Stimulated activated CD8-positive, alpha-beta memory T cell treated with anti-CD3 and anti-CD28 coated beads, Interleukin-2, amount 100 ng/mL, for 48 hours (primary cell): ENCODE results near the gene MTA2.
"Not testable (repeated sequence)": the region's sequence is repeated elsewhere in the genome, so short reads cannot be mapped to it uniquely, and the experiment has no call there.

ENCODE experiments used
- DNase-seq, 2 donors: peaks; one replicate each; pipeline ENCODE4 v3.0.0-alpha.2; 2020; ENCODE audit warnings: low read depth in 2 of 2

MTA2 gene

GRCh38 chr11:62592146-62592815, 9.4 kb downstream of the MTA2 start:
- no peak for DNase-seq

DNA sequence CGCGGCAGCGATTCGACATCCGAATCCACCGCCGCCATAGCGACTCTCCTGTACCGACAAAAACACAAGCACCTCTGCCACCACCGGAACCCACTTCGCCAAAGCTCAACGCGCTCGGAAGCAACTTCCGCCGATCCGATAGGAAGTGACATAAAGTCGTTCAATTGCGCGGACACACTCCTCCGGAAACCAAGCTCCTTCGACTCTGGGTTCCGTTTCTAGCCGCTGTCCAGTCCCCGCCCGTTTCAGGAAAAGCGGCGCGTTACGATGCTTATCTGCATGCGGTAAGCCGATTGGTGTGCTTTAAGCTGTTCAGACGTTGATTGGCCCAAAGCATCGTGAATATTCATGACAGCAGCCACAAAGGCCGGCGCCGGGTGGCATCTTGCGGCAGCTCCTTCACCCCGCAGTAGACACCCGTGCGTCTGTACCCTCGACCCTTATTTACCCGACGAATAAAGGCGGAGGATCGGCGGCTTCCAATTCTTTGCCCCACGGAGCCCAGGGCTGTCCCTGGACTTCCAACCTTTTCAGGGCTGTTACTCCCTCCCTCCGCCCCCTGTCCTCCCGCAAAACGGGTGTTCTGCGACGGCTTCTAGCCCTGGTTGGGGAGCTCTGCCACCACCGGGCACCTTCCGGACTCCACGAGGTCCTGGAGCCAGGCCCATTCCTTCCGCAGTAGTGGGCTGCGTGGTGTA, 10.1 kb downstream of the MTA2 start, which contains the start of gene TUT1:
Gene TUT1 (minus strand): TSS at position 76 of the 698 bp plus-strand sequence. CDS start 38 bp downstream, at position 38.
- DNase-seq, result peak; percentile 86 to 88

GRCh38 chr11:62588966-62589637, 12.6 kb downstream of the MTA2 start:
- no peak for DNase-seq

- DNase-seq, result not testable (repeated sequence)
Observed at GRCh38 chr11:62585356-62585755, 16.3 kb downstream of the MTA2 start.

GRCh38 chr11:62581735-62582134, 19.9 kb downstream of the MTA2 start:
- DNase-seq, result not testable (repeated sequence)

- no peak for DNase-seq
Observed at GRCh38 chr11:62580959-62581715, 20.5 kb downstream of the MTA2 start.

DNA sequence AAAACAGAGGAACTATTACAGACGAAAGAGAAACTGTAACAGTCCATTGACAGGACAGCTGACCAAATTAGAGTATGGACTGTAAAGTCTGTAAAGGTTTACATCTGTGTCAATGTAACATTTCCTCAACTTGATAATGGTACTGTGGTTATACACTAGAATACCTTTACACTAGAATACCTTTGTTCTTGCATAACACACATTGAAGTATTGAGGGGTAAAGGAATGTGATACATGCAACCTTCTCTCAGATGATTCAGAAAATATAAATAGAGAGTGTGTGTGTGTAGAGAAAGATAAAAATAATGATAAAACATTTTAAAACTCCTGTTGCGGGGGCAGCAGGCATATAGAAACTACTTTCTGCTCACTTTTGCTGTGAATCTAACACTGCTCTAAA, 22.4 kb downstream of the MTA2 start:
- no peak for DNase-seq

DNA sequence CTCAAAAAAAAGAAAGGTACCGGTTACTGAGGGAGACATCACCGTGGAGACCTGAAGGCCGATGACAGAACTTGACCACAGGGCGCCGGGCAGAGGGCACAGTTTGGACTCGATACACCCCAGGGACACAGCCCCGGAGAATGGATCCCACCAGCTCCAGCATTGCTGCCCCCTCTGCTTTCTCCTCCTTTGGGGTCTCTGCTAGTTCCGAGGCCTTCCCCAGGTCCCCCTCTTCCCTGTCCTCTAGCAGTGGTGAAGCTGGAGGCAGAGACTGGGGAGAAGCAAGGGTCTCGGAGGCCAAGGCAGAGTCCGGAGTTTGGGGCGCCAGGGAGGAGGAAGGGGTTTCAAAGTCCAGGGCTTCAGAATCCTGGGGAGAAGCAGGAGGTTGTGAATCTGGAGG, 23.1 kb downstream of the MTA2 start:
- DNase-seq, result no peak

- no peak for DNase-seq
Observed at GRCh38 chr11:62577046-62577714, 24.5 kb downstream of the MTA2 start.

DNA sequence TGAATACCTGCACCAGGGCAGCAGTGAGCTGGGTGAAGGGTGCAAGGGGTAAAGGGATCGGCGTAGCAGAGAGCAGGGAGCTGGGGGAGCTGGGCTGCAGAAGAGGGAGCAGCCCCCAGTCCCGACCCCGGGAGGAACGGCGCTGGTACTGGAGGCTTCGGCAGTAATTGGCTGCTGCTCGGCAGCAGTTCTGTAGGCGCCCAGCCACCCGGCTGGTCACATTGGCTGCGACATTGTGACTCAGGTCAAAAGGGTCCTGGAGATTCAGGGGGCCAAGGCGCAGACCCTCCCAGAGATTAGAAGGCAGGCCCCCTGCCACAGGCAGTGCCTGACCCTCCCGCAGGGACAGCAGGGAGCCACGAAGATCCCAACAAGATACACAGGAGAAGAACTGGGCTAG, 25.8 kb downstream of the MTA2 start:
- no peak for DNase-seq

DNA sequence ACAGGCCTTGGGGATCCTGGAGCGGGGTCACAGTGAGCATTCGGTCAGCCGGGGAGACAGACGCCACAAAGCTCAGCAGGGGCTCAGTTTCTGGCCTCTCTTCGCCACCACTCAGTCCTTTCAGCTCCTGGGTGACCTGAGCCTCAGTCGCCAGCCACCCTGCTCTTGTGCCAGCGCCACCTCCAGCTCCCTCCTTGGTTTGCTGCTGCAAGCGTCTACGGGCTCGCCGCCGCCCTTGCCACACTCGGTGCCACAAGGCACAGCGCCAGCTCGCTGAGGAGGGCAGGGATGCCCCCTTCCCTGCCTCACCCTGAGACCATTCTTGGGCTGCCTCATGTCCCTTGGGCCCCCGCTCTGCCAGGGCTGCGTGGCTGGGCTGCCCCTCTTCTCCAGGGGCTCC, 26.5 kb downstream of the MTA2 start:
- DNase-seq, result no peak

DNA sequence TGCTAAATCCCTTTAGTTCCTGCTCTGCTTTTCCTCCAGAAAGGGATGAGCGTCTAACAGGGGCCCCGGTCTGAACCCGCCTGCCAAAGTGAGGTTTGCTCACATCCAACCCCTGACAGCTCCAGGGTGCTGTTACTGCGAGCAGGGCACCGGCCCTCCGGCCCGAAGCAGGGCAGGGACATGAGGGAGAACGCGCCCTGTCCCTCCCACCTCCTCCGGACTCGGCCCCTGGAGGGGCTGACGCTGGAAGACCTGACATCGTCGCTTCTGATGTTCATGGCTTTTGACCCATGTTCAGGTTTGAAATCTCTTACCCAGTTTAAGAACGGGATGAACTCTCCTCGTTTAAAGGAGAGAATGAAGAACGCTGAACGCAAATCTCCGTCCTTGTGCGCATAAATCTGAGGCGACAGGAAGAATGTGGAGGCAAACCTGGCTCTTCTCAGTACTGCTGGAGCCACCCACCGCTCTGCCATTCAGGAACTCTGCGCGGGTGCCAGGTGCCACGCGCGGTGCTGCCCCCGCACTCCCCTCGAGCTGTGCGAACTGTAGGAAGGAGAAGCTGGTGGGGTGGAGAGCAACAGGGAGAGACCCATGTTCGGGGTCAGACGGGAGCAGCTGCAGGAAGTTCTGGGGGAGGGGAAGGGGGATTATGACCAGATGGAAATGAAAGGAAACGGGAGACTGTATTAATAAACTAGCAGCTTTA, 27.1 kb downstream of the MTA2 start:
- no peak for DNase-seq

GRCh38 chr11:62573592-62574362, 27.9 kb downstream of the MTA2 start, which contains the start of gene EEF1G:
Gene EEF1G, minus strand, starts transcription at chr11:62573891. Its CDS starts 49 bp downstream, at chr11:62573842.
- peak; percentile 93 to 95 for DNase-seq

GRCh38 chr11:62573006-62573591, 28.6 kb downstream of the MTA2 start:
- DNase-seq, result no peak

DNA sequence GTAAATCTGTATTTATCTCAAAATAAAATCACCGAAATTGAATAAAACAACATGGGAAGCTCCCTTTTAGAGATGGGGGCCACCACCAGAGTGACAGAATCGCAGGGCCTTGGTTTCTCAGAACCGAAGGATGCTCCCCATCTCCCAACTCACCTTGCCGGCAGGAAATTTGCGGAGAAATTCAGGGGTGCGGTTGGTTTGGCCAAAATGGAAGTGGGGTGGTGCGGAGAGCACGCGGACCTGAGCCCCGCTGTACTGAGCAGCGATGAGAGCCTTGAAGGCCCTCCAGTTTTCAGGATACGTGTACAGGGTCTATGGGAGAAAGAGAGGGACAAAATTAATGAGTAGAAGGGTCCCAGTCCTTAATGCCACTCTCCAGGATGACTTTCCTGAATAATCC, 29.2 kb downstream of the MTA2 start:
- no peak for DNase-seq

GRCh38 chr11:62571493-62571892, 30.2 kb downstream of the MTA2 start:
- not testable (repeated sequence) for DNase-seq

DNA sequence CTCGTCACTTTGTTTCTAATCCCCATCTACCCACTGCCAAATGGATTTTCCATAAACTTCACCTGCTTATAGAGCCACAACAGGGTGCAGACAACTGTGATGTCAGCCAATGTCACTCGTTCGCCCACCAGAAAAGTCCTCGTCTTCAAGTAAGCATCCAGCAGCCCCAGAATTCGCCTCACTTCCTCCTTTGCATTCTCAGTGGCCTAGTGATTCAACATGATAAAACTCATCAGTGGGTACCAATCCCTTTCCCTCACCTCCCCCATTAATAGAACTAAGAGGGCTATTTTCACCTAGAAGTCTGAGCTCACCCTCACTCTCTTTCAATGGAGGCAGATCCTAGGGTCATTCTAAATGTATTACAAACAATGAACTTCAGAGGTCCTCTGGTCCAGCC, 30.8 kb downstream of the MTA2 start:
- DNase-seq, result not testable (repeated sequence)

DNA sequence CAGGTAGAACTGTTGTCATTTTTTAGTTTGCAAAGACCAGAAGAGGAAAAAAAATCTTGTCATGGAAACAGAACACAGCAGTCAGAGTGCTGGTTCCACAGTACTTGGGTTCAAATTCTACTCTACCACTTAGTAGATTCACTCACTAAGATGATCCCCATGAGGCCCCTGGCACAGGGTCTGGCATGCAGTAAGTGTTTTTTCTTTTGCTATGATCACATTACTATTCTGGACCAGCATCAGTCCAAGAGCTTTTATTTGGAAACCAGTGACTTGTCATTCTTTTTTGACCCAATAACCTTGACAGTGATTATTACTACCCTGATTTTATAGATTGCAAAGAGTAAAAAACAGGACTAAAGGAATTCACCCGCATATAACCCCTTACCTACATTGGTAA, 32.1 kb downstream of the MTA2 start:
- DNase-seq, result no peak

DNA sequence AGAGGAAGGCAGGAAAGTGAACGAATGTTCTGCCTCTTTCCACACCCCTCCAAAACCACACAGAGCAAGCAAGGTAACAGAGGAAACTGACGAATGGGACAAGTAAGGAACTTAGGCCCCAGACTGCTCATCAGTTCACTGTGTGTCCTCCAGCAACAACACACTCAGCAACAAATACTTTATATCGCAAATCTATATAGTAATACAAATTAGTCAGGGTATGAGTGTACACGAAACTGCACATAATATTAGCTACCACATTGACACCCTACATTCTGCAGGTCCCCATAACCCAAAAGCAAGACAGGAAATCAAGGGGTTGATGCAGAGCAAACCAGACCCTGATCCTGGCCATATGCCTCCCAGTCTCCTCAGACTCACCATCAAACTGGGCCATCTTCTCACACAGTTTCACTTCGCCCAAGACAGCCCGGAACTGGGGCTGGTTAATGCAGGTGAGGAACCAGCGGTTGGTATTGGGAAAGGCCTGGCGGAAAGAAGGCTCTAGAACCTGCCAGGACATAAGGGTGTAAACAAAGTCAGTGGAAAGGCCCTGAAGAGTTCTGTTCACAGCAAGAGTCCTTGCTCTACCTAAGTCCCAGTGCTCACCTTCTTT, 34.5 kb downstream of the MTA2 start:
- no peak for DNase-seq
